Adrenal gland (tissue), 12 donors: ENCODE measurements around the gene DMTF1. TPM values are rescaled to one million over a fixed set of nuclear protein-coding genes. Genes with fewer than 3 reads are reported as not detected.

Experiments
- DNase-seq, 7 donors: peaks; one replicate each; pipeline ENCODE4 v3.0.0-alpha.2; 2019 to 2020
- H3K27ac ChIP-seq, 5 donors: fragments of 200-600 bp; sonication (generic) in 4 of 5; 1 replicate in 3 of 5; 2 replicates in 2 of 5; pipeline versions ENCODE4 v1.5.1 to v1.8.0; 2016 to 2020; ENCODE audit warnings: mild to moderate bottlenecking in 1 of 5
- H3K27me3 ChIP-seq: fragments of 200-600 bp; 2 replicates; pipeline ENCODE4 v1.8.0; 2021
- H3K36me3 ChIP-seq, 2 donors: fragments of 200-600 bp; replicated peaks in 1 of 2; 1 replicate in 1 of 2; 2 replicates in 1 of 2; pipeline versions ENCODE4 v1.5.1 to v1.8.0; 2018 to 2022
- H3K4me1 ChIP-seq, 2 donors: fragments of 200-600 bp; replicated peaks in 1 of 2; 1 replicate in 1 of 2; 2 replicates in 1 of 2; pipeline versions ENCODE4 v1.5.1 to v1.8.0; 2018 to 2021
- H3K4me3 ChIP-seq, 4 donors: fragments of 200-600 bp; sonication (generic) in 3 of 4; one replicate each; pipeline ENCODE4 v1.5.1; 2016 to 2018
- H3K9me3 ChIP-seq, 3 donors: fragments of 200-600 bp; sonication (generic) in 1 of 3; replicated peaks in 1 of 3; 1 replicate in 2 of 3; 2 replicates in 1 of 3; pipeline versions ENCODE4 v1.5.1 to v1.8.0; 2016 to 2021
- CTCF ChIP-seq, 6 experiments: fragments of 450-650 bp in 4 of 6; fragments of 200-600 bp in 2 of 6; sonication (generic) in 1 of 6; IDR thresholded peaks; 1 replicate in 5 of 6; 2 replicates in 1 of 6; pipeline versions ENCODE4 v1.5.1 to v1.8.0; 2016 to 2021; ENCODE audit warnings: antibody characterized with exemption in 6 of 6, mild to moderate bottlenecking in 2 of 6, moderate library complexity in 1 of 6
- POLR2A ChIP-seq, 2 donors: fragments of 450-650 bp; IDR thresholded peaks; one replicate each; pipeline ENCODE4 v1.6.1; 2017; ENCODE audit warnings: antibody characterized with exemption in 2 of 2, mild to moderate bottlenecking in 2 of 2, moderate library complexity in 1 of 2
- WGBS, 4 donors: extraction: QIAGEN DNeasy Blood & Tissue Kit in 2 of 4; methylation state at CpG; one replicate each; pipeline versions ENCODE4 v1.1.5 to v1.1.7; 2013 to 2017; 5-methylcytosine and 5-hydroxymethylcytosine counted together
- intact Hi-C, 2 donors: fragments of 100-400 bp; cut with DNase I; formaldehyde crosslinking; loops; one replicate each; pipeline versions ENCODE4 v1.14.1 to v1.15.0; 2022 to 2023
- polyA plus RNA-seq, 3 donors: library from polyadenylated mRNA; stranded (reverse); fragments of 200-250 nt in 2 of 3; fragments of 350-450 nt in 1 of 3; fragmentation: Illumina TruSeq in 1 of 3; extraction: RNeasy Lipid Tissue Mini Kit (QIAGEN cat#74804) in 1 of 3; gene quantifications; one replicate each; pipeline ENCODE4 v1.2.3, GENCODE V29; 2013 to 2014
- total RNA-seq, 9 donors: library from RNA; depleted of rRNA in 4 of 9; stranded (reverse); fragments of >200 nt in 4 of 9; fragments of 120-200 nt in 1 of 9; fragmentation: NEBNext Ultra II Directional in 1 of 9; extraction: Animal tissue kit (Norgen Biotek cat#: 25700) in 1 of 9; gene quantifications; one replicate each; pipeline versions ENCODE4 v1.1.0 to v1.2.4, GENCODE V29; 2013 to 2023
- donor health status: healthy with polysubstance abuse.
- donor health status: Bipolar disorder and iron deficiency.
- donor health status: DM: yes; HTN: yes; CAD: no.
- donor health status: DM: no; HTN: no; CAD: no.
- donor health status: DM: no; HTN: no; CAD: no.
- donor health status: DM: yes; HTN: yes; CAD: no.

DMTF1 gene
- total and polyA plus RNA-seq, 12 donors: 17.1 to 149 (median 50.2) TPM

- 97 to 100% (median 100%) methylated on average over 1 of the region's 1 CpG for WGBS, 4 donors
- intact Hi-C loops: no loop called here
- peaks cover 0 to 81% of the 10 kb centered on the region in 2 donors for H3K36me3 ChIP-seq
Observed at GRCh38 chr7:87193912-87194311, 41.7 kb downstream of the DMTF1 start.

GRCh38 chr7:87199241-87199640 lies 47.0 kb downstream of the DMTF1 start:
- no peaks in the 10 kb centered on the region for H3K4me1 ChIP-seq
- no peaks in the 10 kb centered on the region for H3K27me3 ChIP-seq
- H3K27ac ChIP-seq: no peak overlapping the region
- H3K9me3 ChIP-seq: no peaks in the 10 kb centered on the region
- H3K36me3 ChIP-seq: peaks cover 0 to 39% of the 10 kb centered on the region in 2 donors
- intact Hi-C loops: no loop called here
- WGBS, 4 donors: 82 to 100% (median 97%) methylated on average over 1 of the region's 1 CpG
- no peak for DNase-seq
- TF ChIP-seq CTCF (IDR thresholded peaks at IDR 0.05): no peak
- TF ChIP-seq POLR2A (IDR thresholded peaks at IDR 0.05): no peak
- no peak overlapping the region for H3K4me3 ChIP-seq

More at GRCh38 chr7:87193912-87194311, 41.7 kb downstream of the DMTF1 start:
- no peaks in the 10 kb centered on the region for H3K27me3 ChIP-seq
- no peak overlapping the region for H3K4me3 ChIP-seq
- TF ChIP-seq CTCF (IDR thresholded peaks at IDR 0.05) (no peak), POLR2A (IDR thresholded peaks at IDR 0.05) (no peak)
- no peak for DNase-seq
- H3K27ac ChIP-seq: no peak overlapping the region
- no peaks in the 10 kb centered on the region for H3K4me1 ChIP-seq
- no peaks in the 10 kb centered on the region for H3K9me3 ChIP-seq

GRCh38 chr7:87199700-87200450 lies 47.6 kb downstream of the DMTF1 start:
- intact Hi-C loops: no loop called here
- no peak for TF ChIP-seq CTCF (IDR thresholded peaks at IDR 0.05)
- 74 to 80% (median 76%) methylated on average over 6 of the region's 6 CpGs for WGBS, 4 donors
- no peak overlapping the region for H3K4me3 ChIP-seq
- H3K27me3 ChIP-seq: no peaks in the 10 kb centered on the region
- H3K36me3 ChIP-seq: peaks cover 0 to 33% of the 10 kb centered on the region in 2 donors
- no peak overlapping the region for H3K27ac ChIP-seq
- no peaks in the 10 kb centered on the region for H3K4me1 ChIP-seq
- peak in 2 of 7 donors; percentile 21 to 27 for DNase-seq
- peaks cover 0 to 6% (median 0%) of the 10 kb centered on the region in 3 donors for H3K9me3 ChIP-seq

- TF ChIP-seq CTCF (IDR thresholded peaks at IDR 0.05) (no peak), POLR2A (IDR thresholded peaks at IDR 0.05) (no peak)
- no peak for DNase-seq
Observed at GRCh38 chr7:87202208-87202607, 50.0 kb downstream of the DMTF1 start.

More at GRCh38 chr7:87202208-87202607, 50.0 kb downstream of the DMTF1 start:
- Histone ChIP-seq H3K4me3 (no peak overlapping the region), H3K4me1 (no peaks in the 10 kb centered on the region), H3K27me3 (no peaks in the 10 kb centered on the region), H3K9me3 (peaks cover 0 to 16% (median 0%) of the 10 kb centered on the region in 3 donors), H3K27ac (no peak overlapping the region), H3K36me3 (peaks cover 0 to 10% of the 10 kb centered on the region in 2 donors)
- WGBS, 4 donors: 89 to 94% (median 90%) methylated on average over 1 of the region's 1 CpG
- intact Hi-C loops: no loop called here
